ENCODE results near the gene PKDREJ. TPM values are rescaled to one million over a fixed set of nuclear protein-coding genes. Genes with fewer than 3 reads are reported as not detected.

The PKDREJ gene
- polyA plus RNA-seq, 3 donors: 0.33 to 0.52 (median 0.47) TPM

DNA sequence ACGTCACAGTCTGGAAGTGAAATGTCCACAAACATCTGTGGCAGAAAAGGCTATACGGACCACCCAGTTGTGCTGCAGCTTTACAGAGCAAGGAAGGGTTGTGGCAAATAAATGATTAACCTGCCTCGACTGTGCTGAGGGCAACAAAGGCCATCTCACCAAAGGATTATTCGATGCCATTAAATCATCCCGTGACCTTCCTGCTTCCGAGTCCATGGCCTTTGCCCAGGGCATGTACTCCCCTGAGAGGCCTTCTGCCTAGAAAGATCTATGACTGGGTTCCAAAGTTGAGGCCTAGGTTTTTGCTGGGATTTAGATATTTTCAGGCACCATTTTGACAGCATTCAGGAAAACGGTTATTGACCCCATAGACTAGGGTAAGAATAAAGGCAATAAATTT lies 22.2 kb downstream of the PKDREJ start:
- no peak for DNase-seq

DNA sequence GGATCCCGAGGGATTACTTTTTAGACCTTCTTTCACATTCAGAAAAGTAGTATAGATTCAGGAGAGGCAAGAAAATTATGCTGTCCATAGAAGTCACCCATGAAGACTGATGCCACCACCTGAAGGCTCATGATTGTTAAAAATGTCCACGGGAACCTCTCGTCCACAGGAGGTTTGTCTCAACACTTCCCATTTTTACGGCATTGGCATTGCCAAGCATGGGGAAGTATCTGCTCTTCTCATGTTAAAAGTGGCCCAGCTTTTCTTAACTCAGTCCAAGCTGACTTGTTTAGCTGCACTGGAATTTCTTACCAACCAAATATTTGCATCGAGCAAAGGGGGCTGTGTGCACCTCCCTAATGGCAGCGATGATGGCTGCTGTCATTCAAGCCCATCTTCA lies 22.6 kb downstream of the PKDREJ start:
- DNase-seq: no peak

DNA sequence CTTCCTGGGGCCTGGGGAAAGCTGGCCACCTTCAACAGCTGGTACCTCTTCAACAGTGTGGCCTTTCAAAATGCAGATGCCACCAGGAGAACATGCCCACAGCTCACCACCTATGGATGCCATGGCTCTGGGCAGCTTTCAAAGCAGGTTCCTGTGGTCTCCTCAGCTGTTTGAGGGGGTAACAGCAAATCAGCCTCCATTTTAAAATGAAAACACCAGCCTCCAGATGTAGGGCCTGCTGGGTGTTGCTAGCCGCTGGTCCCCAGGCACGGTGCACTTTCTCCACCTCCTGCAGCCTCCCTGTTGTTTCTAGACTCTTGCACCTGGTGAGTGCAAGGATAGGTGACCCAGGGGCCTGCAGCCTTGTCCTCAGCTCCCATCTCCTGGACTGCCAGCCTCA lies 23.1 kb downstream of the PKDREJ start:
- no peak for DNase-seq

DNA sequence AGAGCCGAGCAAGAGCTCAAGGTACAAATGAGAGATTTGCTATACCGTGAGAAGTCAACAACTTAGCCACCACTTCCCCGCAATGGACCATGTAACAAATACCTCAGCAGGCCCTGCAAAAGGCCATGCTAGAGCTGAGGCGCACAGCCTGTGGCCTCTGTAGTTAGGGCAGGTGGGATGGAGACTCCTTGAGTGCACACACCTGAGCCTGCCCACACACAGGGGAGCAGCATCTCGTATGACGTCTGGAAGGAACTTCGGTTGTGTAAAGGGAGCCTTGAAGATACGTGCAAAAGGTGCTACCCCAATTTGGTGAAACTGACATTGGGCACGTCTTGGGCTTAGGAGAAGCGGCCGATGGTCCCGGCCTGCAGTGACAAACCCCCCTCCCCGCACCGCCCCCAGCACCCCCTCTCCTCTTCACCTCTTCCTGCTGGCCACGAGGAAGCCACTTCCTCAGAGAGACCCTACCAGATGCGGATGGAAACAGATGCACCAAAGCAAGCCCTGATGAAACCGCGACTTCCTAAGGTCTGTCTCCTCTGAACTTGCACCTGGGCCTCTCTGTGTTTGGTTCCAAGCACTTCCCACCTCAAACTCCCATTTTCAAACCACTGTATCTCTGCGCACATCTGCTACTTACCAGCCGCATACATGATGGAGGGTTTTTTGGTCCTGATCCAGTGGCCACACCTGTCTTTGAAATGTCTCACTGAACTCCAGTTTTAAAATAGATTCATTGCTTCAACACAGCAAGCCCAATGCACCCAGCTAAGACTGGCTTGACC lies 23.7 kb downstream of the PKDREJ start:
- DNase-seq: no peak

DNA sequence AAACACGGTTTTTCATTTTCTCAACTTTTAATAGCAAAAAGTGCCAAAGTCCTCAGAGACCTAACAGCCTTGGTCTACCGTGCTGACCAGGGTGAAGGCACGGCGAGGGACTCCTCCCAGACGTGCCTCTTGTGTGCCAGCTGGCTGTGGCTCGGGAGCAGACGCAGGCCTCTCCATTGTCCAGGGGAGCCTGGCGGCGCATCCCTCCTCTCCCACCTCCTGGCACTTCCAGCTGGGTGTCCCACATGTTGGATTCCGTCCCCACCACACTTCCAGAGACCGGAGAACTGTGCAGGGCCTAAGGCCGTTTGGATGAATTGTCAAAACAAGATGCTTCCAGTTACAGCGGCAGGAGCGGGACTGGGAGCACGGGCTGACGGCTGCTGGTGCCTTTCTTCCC lies 24.6 kb downstream of the PKDREJ start:
- no peak for DNase-seq

DNA sequence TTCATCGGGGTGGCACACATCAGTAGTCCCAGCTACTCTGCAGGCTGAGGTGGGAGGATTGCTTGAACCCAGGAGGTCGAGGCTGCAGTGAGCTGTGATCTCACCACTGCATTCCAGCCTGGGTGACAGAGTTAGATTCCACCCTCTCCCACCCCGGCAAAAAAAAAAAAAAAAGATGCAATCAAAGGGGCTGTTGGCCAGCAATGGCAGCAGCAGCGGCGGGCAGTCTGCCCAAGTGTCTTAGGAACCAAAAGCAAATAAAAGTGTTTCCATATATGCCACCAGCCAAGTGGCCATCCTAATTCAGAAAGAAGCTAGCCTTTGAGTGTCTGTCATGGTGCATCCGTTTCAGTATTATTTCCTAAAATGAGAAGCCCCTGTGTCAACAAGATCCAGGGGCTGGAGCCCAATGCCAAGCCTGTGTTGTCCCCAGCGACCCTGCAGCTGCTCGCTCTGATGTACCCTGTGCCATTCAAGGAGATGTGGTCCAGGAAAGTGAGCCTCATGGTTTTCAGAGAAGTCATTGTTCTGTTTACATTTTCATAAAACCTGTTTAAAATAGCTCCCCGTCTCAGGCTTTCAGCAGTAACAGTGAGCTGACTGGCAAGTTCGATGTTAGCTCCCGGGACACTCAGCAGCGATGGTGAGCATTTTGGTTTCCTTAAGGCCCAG lies 25.6 kb downstream of the PKDREJ start:
- no peak for DNase-seq

DNA sequence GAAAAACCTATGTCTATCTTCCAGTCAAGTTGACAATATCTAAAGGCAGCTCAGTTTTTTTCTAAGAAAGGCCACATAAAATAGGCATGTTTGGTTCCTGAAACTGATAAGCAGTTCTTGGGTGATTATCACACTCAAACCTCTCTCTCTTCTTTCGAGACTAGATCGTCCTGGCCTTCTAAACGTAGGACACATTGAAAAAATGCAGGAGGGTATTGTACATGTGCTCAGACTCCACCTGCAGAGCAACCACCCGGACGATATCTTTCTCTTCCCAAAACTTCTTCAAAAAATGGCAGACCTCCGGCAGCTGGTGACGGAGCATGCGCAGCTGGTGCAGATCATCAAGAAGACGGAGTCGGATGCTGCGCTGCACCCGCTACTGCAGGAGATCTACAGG lies 28.2 kb downstream of the PKDREJ start:
- no peak for DNase-seq

DNA sequence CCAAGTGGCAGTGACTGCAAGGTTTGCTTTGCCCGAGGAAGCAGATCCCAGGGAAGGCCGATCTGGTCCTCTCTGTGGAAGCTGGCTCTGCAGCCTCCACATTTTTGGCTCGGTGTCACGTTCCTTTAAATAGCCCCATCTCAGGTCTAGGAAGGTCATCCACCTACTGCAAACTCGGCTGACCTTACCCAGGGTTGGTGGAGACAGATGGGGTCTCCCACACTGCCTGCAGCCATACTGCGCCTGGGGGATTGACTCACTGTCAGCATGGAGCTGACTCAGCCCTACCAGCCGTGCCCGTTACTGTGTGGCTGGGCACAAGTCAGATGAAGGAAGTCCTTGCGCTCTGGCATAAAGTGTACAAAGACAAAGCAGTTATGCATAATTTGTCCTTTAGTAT lies 29.9 kb downstream of the PKDREJ start:
- DNase-seq: no peak

DNA sequence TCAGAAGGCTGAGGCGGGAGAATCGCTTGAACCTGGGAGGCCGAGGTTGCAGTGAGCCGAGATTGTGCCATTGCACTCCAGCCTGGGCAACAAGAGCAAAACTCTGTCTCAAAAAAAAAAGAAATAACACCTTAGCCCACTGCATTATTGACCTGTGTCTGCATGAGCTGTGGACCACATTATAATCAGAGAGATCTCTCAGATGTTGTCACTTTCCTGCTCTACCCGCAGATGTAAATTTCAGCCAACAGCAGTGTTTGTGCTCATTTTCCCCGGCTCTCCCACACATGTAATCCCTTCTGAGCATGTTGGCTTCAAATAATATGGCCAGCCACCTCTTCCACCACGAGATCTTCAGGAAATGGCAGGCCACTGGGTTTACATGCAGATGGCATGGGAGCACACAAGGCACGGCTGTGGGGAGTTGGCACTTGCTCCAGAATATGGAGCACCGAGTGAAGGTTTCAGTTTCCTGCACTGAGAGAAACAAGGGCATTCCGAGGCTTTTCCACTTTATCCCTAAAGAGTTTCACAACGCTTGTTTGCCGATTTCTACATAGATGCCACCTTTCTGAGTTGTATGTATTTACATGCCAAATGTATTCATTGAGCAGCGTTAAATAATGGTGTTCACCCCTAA lies 32.8 kb downstream of the PKDREJ start:
- DNase-seq: no peak

DNA sequence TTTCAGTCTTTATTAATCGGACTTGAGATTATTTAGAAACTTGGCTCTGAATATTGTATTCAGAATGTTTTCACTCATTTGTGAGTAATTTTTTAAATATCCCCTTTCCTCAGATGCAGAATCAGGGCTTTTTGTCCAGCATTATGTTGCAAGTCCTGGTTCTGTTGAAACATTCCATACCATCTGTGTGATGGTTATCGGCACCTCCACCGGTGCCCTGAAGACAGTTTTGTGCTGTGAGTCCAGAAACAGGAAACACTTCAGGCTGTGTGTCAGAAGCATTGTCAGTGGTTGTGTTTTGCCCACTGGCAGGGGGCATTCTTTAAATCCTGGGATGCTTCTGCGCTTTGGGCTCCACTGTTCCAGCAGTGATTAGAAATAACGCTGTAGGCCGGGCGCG lies 33.4 kb downstream of the PKDREJ start:
- no peak for DNase-seq

DNA sequence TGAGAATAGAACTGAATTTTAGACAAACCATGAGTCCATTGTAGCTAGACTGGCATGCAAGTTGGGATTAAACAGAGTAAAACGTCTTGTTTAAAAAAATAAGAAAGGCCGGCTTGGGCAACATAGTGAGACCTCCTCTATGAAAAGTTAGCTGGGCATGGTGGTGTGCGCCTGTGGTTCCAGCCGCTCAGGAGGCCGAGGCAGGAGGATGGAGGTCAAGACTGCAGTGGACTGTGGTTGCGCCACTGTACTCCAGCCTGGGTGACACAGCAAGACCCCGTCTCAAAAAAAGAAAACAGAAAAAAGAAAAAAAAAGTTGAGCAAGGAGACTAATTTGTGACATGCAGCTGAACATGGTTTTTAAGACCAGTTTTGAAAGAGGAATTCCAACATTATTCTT lies 36.6 kb downstream of the PKDREJ start:
- no peak for DNase-seq

DNA sequence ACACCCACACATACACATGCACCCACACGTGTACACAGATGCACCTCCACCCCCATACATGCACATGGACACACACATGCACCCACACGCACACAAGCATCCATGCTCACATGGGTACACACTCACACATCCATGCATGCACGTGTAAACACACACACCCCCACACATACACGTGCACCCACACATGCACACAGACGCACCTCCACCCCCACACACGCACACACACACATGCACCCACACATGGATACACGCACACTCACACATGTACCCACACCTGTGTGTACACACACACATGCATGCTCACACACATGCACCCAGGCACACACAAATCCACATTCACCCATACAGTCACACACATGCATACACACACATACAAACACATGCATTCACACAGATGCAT lies 37.5 kb downstream of the PKDREJ start:
- DNase-seq: no peak

DNA sequence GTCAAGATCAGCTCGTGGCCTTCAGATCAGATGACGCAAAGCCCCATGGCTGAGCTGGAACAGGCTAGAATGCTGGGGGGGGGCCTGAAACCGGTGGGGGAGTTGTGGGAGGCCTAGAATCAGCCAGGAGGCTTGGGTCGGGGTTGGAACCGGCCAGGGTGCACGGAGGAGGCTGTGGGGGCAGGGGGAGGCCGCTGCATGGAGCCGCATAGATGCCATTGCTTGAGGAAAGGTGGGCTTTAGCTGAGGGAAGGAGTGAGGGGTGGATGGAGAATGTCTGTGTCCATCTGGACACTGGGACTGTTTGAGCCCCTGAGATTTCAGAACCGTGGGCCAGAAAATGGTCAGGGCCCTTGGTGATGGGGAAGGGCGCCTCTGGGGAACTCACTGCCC lies 38.2 kb downstream of the PKDREJ start:
- no peak for DNase-seq

DNA sequence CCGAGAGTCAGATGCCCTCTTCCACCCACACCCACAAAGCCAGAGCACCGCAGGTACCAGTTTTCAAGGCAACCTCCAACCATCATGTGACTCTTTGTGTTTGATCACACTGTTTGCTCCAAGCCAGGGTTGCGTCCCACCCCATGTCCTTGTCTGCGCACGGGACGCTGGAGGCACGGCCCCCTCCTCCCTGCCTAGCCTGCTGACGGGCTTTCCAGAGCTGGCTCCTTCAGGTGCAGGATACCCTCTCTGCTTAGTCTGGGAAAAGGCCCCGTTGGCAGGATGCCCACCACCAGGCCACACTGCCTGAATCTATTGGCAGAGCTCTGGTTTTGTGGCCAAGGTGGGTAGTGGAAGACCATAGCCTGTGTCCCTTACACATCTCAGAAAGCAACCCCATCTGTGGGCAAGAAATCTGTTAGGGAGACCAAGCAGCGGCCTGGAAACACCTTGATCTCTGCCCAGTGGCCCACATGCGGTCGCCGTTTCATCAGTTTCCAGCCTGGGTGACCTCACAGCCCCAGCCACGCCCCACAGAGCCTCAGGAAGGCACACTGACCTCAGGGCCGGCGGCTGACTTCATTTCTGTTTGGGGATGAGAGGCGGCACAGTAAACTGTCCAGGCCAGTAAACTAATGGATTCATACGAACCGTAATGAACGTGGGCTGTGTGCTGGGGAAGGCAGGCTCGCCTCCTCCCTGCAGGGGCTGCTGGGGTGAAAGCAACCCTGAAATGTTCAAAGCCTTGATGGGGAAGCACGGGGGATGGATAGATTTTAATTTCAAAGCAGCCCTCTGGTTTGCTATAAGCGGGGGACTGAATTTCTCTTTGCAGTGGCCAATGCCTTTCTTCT lies 38.9 kb downstream of the PKDREJ start:
- no peak for DNase-seq

DNA sequence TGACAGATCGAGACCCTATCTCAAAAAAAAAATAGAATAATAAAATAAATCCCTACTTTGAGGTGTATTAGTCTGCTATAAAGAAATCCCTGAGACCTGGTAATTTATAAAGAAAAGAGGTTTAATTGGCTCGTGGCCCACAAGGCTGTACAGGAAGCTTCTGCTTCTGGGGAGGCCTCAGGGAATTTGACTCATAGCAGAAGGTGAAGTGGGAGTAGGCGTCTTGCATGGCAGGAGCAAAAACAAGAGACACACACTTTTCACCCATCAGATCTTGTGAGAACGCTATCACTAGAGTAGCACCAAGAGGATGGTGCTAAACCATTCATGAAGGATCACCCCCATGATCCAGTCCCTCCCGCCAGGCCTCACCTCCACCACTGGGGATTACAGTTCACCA lies 42.2 kb downstream of the PKDREJ start:
- DNase-seq: no peak

DNA sequence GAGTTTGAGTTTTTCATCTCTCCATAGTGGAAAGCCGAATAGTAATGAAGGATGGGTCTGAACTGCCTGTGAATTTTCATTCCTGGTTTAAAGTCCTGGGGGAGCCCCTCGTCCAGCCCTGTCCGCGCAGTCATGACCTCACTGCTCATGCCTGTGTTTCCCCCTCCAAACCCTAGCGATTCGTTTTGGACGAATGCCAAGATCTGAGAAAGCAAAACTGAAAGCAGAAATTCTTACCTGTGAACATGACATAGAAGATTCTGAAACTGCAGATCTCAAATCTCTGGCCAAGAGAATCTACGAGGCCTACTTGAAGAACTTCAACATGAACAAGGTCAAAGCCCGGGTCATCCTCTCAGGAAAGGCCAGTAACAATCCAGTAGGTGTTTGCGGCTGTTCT lies 43.5 kb downstream of the PKDREJ start:
- no peak for DNase-seq

DNA sequence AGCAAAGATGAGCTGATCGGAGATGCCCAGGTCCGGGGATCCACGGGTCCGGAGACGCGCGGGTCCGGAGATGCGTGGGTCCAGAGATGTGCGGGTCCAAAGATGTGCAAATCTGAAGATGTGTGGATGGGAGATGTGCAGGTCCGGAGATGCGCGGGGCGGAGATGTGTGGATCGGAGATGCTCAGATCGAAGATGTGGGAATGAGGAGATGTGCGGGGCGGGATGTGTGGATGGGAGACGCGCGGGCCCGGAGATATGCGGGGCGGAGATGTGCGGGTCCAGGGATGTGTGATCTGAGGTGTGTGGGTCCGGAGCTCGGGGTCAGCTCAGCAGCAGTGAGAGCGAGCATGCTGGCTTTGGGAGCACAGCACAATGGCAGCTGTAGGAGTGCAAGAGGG lies 48.5 kb downstream of the PKDREJ start:
- no peak for DNase-seq

DNA sequence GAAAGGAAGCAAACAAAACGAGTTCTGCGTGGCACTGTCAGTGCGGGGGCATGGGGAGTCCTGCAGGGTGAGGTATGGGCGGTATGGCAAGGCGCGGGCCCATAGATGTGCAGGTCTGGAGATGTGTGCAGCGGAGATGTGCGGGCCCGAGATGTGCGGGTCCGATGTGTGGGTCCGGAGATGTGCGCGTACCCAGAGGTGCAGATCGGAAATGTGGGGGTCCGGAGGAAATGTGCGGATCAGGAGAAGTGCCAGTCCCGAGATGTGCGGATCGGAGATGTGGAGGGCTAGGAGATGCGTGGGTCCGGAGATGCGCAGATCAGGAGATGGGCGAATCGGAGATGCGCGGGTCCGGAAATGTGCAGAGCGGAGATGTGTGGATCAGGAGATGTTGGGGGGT lies 49.0 kb downstream of the PKDREJ start:
- no peak for DNase-seq

DNA sequence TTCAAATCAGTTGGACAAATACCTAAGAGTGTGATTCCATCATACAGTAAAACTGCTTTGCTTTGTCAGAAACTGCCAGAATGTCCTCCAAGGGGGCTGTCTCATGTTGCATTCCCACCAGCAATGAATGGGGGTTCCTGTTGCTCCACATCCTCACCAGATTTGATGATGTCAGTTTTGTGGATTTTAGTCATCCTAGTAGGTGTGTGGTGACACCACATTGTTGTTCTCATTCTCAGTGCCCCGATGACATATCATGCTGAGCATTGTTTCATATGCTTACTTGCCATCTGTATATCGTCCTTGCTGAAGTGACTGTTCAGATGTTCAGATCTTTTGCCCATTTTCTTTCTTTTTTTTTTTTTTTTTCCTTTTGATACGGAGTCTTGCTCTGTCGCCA lies 50.1 kb downstream of the PKDREJ start:
- no peak for DNase-seq

DNA sequence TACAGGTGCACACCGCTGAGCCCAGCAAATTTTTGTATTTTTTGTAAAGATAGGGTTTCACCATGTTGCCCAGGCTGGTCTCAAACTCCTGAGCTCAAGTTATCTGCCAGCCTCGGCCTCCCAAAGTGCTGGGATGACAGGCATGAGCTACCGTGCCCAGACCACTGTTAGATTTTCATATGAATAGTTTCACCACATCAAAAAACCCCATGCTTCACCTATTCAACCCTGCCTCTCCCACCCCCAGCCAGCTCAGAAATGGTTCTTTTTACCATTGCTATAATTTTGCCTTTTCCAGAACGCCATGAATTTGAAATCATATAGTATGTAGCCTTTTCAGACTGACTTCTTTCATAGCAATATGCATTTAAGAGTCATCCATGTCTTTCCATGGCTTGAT lies 50.9 kb downstream of the PKDREJ start:
- no peak for DNase-seq

DNA sequence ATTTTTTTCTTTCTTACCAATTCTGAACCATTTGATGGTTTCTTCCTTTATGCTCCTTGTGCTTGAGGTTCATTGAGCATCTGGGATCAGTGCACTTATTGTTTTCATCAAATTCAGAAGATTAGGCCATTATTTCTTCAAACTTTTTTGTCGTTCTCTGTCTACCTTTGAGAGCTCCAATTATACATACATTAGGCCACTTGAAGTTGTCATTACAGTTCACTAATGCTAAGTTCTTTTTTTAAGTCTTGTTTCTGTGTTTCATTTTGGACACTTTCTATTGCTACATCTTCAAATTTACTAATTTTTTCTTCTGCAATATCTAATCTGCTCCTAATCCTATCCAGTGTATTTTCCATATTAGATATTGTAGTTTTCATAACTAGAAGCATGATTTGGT lies 53.9 kb downstream of the PKDREJ start:
- no peak for DNase-seq
